ENCODE measurements around the gene KCNJ6.

- TF ChIP-seq CTCF (IDR thresholded peaks at IDR 0.05) (no peak), POLR2A (IDR thresholded peaks at IDR 0.05) (no peak), POLR2AphosphoS5 (IDR thresholded peaks at IDR 0.05) (no peak), EP300 (IDR thresholded peaks at IDR 0.05) (no peak)
These were observed 60.3 kb downstream of the KCNJ6 start for GRCh38 chr21:37855647-37856625.
